Sigmoid colon (tissue), 7 donors: Measurements from ENCODE around the gene EFNA5. TPM values are rescaled to one million over a fixed set of nuclear protein-coding genes. Genes with fewer than 3 reads are reported as not detected.

ENCODE experiments used
- DNase-seq: peaks from one replicate; pipeline ENCODE4 v3.0.0-alpha.2; 2019
- H3K27ac ChIP-seq, 4 donors: fragments of 200-600 bp; sonication (generic); one replicate each; pipeline ENCODE4 v1.5.1; 2016 to 2019; ENCODE audit warnings: mild to moderate bottlenecking in 1 of 4
- H3K27me3 ChIP-seq, 3 donors: fragments of 200-600 bp; sonication (generic); one replicate each; pipeline ENCODE4 v1.5.1; 2019; ENCODE audit warnings: mild to moderate bottlenecking in 1 of 3
- H3K36me3 ChIP-seq, 4 donors: fragments of 200-600 bp; sonication (generic); one replicate each; pipeline ENCODE4 v1.5.1; 2016 to 2019
- H3K4me1 ChIP-seq, 4 donors: fragments of 200-600 bp; sonication (generic); one replicate each; pipeline ENCODE4 v1.5.1; 2017 to 2019
- H3K4me3 ChIP-seq, 4 donors: fragments of 200-600 bp; sonication (generic); one replicate each; pipeline ENCODE4 v1.5.1; 2017 to 2019; ENCODE audit warnings: mild to moderate bottlenecking in 2 of 4, moderate library complexity in 1 of 4
- H3K9me3 ChIP-seq, 4 donors: fragments of 200-600 bp in 3 of 4; sonication (generic) in 3 of 4; one replicate each; pipeline versions ENCODE4 v1.5.1 to v1.6.1; 2013 to 2019
- CTCF ChIP-seq, 4 experiments: fragments of 450-650 bp in 3 of 4; fragments of 200-600 bp in 1 of 4; IDR thresholded peaks; one replicate each; pipeline ENCODE4 v1.5.1; 2016 to 2019; ENCODE audit warnings: antibody characterized with exemption in 4 of 4, mild to moderate bottlenecking in 3 of 4, moderate library complexity in 2 of 4
- EP300 ChIP-seq, 4 donors: sonication (generic); formaldehyde crosslinking; IDR thresholded peaks; one replicate each; pipeline ENCODE4 v1.6.1; 2017; ENCODE audit warnings: antibody characterized with exemption in 4 of 4
- POLR2A ChIP-seq, 2 donors: fragments of 450-650 bp; IDR thresholded peaks; one replicate each; pipeline ENCODE4 v1.6.1; 2016; ENCODE audit warnings: antibody characterized with exemption in 2 of 2, mild to moderate bottlenecking in 2 of 2, moderate library complexity in 2 of 2
- POLR2AphosphoS5 ChIP-seq, 4 donors: sonication (generic); formaldehyde crosslinking; IDR thresholded peaks; one replicate each; pipeline ENCODE4 v1.6.1; 2017; ENCODE audit warnings: antibody characterized with exemption in 4 of 4
- WGBS, 2 donors: extraction: QIAGEN DNeasy Blood & Tissue Kit; methylation state at CpG; one replicate each; pipeline ENCODE4 v1.1.7; 2013; 5-methylcytosine and 5-hydroxymethylcytosine counted together
- intact Hi-C: fragments of 100-400 bp; cut with DNase I; formaldehyde crosslinking; loops from one replicate; pipeline ENCODE4 v1.15.1; 2023
- polyA plus RNA-seq, 3 donors: library from polyadenylated mRNA; stranded (reverse); fragments of 200-250 nt; gene quantifications; one replicate each; pipeline ENCODE4 v1.2.3, GENCODE V29; 2013
- total RNA-seq, 4 donors: library from RNA; depleted of rRNA; stranded (reverse); fragments of >200 nt; gene quantifications; one replicate each; pipeline ENCODE4 v1.1.0, GENCODE V29; 2016
- donor health status: healthy with polysubstance abuse.
- donor health status: Bipolar disorder and iron deficiency.
- donor health status: healthy.

The EFNA5 gene
- total and polyA plus RNA-seq, 7 donors = 0.60 to 10.8 (median 6.8) TPM

GRCh38 chr5:107459605-107460004, 211.1 kb downstream of the EFNA5 start:
- Histone ChIP-seq H3K27ac (no peak overlapping the region), H3K36me3 (no peaks in the 10 kb centered on the region), H3K9me3 (no peaks in the 10 kb centered on the region), H3K4me3 (no peak overlapping the region), H3K27me3 (no peaks in the 10 kb centered on the region), H3K4me1 (no peaks in the 10 kb centered on the region)
- TF ChIP-seq POLR2AphosphoS5 (IDR thresholded peaks at IDR 0.05) (no peak), EP300 (IDR thresholded peaks at IDR 0.05) (no peak), CTCF (IDR thresholded peaks at IDR 0.05) (no peak), POLR2A (IDR thresholded peaks at IDR 0.05) (no peak)
- WGBS, 2 donors = 96 to 98% methylated on average over 3 of the region's 3 CpGs
- DNase-seq = no peak
- intact Hi-C loops = no loop called here

GRCh38 chr5:107458322-107458721, 212.4 kb downstream of the EFNA5 start:
- Histone ChIP-seq H3K36me3 (no peaks in the 10 kb centered on the region), H3K4me3 (no peak overlapping the region), H3K4me1 (no peaks in the 10 kb centered on the region), H3K9me3 (no peaks in the 10 kb centered on the region), H3K27ac (no peak overlapping the region), H3K27me3 (no peaks in the 10 kb centered on the region)
- WGBS, 2 donors = 20 to 68% methylated on average over 5 of the region's 5 CpGs
- no peak for DNase-seq
- intact Hi-C loops = no loop called here
- TF ChIP-seq POLR2AphosphoS5 (IDR thresholded peaks at IDR 0.05) = no peak
- no peak for TF ChIP-seq EP300 (IDR thresholded peaks at IDR 0.05)
- TF ChIP-seq POLR2A (IDR thresholded peaks at IDR 0.05) = no peak
- no peak for TF ChIP-seq CTCF (IDR thresholded peaks at IDR 0.05)

- no peaks in the 10 kb centered on the region for H3K9me3 ChIP-seq
- no peak for TF ChIP-seq CTCF (IDR thresholded peaks at IDR 0.05)
- TF ChIP-seq POLR2A (IDR thresholded peaks at IDR 0.05) = no peak
- no peak for TF ChIP-seq EP300 (IDR thresholded peaks at IDR 0.05)
- TF ChIP-seq POLR2AphosphoS5 (IDR thresholded peaks at IDR 0.05) = no peak
- H3K4me1 ChIP-seq = no peaks in the 10 kb centered on the region
- H3K27me3 ChIP-seq = no peaks in the 10 kb centered on the region
- H3K27ac ChIP-seq = no peak overlapping the region
- no peak overlapping the region for H3K4me3 ChIP-seq
- intact Hi-C loops = no loop called here
- DNase-seq = no peak
- 38 to 64% methylated on average over 3 of the region's 3 CpGs for WGBS, 2 donors
- no peaks in the 10 kb centered on the region for H3K36me3 ChIP-seq
These were observed 212.9 kb downstream of the EFNA5 start for GRCh38 chr5:107457881-107458280.

- no peak for TF ChIP-seq CTCF (IDR thresholded peaks at IDR 0.05)
- no peak for TF ChIP-seq POLR2A (IDR thresholded peaks at IDR 0.05)
- TF ChIP-seq POLR2AphosphoS5 (IDR thresholded peaks at IDR 0.05) = no peak
- Histone ChIP-seq H3K36me3 (no peaks in the 10 kb centered on the region), H3K9me3 (no peaks in the 10 kb centered on the region), H3K4me3 (no peak overlapping the region), H3K27me3 (no peaks in the 10 kb centered on the region), H3K4me1 (no peaks in the 10 kb centered on the region), H3K27ac (no peak overlapping the region)
- intact Hi-C loops = no loop called here
- no peak for DNase-seq
- WGBS, 2 donors = 94 to 95% methylated on average over 3 of the region's 3 CpGs
These were observed 213.6 kb downstream of the EFNA5 start for GRCh38 chr5:107457138-107457537.

- no peaks in the 10 kb centered on the region for H3K4me1 ChIP-seq
- H3K9me3 ChIP-seq = no peaks in the 10 kb centered on the region
- no peak overlapping the region for H3K4me3 ChIP-seq
- DNase-seq = no peak
- no peaks in the 10 kb centered on the region for H3K27me3 ChIP-seq
- TF ChIP-seq POLR2A (IDR thresholded peaks at IDR 0.05) = no peak
- intact Hi-C loops = no loop called here
- H3K27ac ChIP-seq = no peak overlapping the region
- no peaks in the 10 kb centered on the region for H3K36me3 ChIP-seq
These were observed 214.4 kb downstream of the EFNA5 start for GRCh38 chr5:107456281-107456715.
